Measurements from ENCODE around the gene PKIB. TPM values are rescaled to one million over a fixed set of nuclear protein-coding genes. Genes with fewer than 3 reads are reported as not detected.

Gene PKIB
- total RNA-seq, 4 donors from 2014 or later: 4.3 to 13.3 (median 10.4) TPM

DNA sequence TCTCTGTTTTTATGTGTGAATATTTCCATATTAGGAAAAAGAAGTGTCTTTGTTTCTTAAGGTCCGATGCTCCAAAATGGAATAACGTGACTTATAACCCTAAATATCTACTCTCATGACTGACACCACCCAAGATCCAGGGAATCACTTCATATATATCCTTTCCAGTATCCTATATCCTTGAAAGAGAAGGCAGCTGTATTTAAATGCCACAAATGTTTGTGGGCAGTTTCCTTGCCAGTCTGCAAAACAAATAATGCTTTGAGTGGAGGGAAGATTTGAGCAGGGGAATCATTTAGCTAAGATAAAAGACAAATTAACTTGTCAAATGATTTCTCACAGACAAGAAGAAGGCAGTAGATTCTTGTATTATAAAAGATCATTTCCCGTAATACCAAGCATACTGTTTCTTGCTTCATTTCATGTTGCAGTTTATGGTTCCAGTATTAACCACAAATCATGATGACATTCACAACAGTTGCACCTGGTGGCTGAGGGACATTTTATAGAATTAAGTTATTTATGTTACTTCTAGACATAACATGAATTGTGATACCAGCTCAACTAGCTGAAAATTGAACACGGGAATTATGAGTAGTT lies 139.3 kb downstream of the PKIB start:
- no peak for TF ChIP-seq POLR2A (IDR thresholded peaks at IDR 0.05)
- TF ChIP-seq, protein P1, sequence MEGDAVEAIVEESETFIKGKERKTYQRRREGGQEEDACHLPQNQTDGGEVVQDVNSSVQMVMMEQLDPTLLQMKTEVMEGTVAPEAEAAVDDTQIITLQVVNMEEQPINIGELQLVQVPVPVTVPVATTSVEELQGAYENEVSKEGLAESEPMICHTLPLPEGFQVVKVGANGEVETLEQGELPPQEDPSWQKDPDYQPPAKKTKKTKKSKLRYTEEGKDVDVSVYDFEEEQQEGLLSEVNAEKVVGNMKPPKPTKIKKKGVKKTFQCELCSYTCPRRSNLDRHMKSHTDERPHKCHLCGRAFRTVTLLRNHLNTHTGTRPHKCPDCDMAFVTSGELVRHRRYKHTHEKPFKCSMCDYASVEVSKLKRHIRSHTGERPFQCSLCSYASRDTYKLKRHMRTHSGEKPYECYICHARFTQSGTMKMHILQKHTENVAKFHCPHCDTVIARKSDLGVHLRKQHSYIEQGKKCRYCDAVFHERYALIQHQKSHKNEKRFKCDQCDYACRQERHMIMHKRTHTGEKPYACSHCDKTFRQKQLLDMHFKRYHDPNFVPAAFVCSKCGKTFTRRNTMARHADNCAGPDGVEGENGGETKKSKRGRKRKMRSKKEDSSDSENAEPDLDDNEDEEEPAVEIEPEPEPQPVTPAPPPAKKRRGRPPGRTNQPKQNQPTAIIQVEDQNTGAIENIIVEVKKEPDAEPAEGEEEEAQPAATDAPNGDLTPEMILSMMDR (IDR thresholded peaks at IDR 0.05): no peak
- 82 to 84% methylated on average over 4 of the region's 4 CpGs for WGBS, 2 donors
- no peak overlapping the region for H3K4me3 ChIP-seq (ENCODE audit: low read depth, poor library complexity, severe bottlenecking)
- intact Hi-C loops (cut with DNase I; ENCODE audit: low total_unique reads): loop anchor here (5.0 kb wide), 1 partner anchor 88 kb away; no protein-coding TSS in a partner anchor
- no peak for DNase-seq (ENCODE audit: low spot score in 2 of 2)

DNA sequence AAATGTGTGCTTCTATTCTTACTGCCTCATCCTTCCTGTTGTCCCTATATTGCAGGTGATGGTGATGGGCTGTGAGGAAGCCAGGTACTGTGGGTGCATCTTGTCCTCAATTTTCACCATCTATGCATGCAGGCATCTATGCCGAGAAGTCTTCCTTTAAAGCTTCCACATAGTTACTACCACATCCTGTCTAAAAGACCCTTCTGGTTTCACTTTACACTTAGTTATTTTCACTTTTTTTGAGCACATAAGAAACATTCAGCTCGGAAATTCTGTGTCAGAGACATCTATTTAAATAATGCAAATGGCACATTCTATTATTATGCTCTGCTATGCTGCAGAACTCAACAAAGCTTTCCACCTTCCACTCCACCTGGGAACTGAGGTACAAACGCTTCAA lies 141.1 kb downstream of the PKIB start:
- intact Hi-C loops (cut with DNase I; ENCODE audit: low total_unique reads): no loop called here
- no peak overlapping the region for H3K4me3 ChIP-seq (ENCODE audit: low read depth, poor library complexity, severe bottlenecking)
- WGBS, 2 donors: 66 to 73% methylated on average over 3 of the region's 3 CpGs
- no peak for DNase-seq (ENCODE audit: low spot score in 2 of 2)
- no peak for TF ChIP-seq POLR2A (IDR thresholded peaks at IDR 0.05)
- TF ChIP-seq, protein P1 (IDR thresholded peaks at IDR 0.05): no peak

DNA sequence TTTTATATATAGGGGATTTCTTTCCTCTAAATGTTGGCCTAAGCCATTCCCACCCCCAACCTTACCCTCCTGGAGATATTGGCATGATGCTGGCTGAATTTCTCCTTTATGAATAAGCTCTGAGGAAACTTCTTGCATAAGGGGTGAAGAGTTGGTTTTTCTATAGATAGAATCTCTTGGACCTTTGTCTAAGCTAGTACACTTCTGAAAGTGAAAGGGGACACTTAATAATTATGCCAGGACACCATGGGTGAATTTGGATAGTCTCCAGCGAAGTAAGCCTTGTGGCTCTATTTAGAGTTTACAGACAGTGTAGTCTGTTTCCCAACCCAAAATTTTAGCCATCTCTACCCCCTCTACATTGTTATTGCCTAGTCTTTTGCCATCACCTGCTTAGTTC lies 142.3 kb downstream of the PKIB start:
- DNase-seq (ENCODE audit: low spot score in 2 of 2): no peak
- no peak overlapping the region for H3K4me3 ChIP-seq (ENCODE audit: low read depth, poor library complexity, severe bottlenecking)
- WGBS, 2 donors: 47 to 93% methylated on average over 1 of the region's 1 CpG
- intact Hi-C loops (cut with DNase I; ENCODE audit: low total_unique reads): no loop called here
- TF ChIP-seq POLR2A (IDR thresholded peaks at IDR 0.05): no peak
- TF ChIP-seq, protein P1 (IDR thresholded peaks at IDR 0.05): no peak

DNA sequence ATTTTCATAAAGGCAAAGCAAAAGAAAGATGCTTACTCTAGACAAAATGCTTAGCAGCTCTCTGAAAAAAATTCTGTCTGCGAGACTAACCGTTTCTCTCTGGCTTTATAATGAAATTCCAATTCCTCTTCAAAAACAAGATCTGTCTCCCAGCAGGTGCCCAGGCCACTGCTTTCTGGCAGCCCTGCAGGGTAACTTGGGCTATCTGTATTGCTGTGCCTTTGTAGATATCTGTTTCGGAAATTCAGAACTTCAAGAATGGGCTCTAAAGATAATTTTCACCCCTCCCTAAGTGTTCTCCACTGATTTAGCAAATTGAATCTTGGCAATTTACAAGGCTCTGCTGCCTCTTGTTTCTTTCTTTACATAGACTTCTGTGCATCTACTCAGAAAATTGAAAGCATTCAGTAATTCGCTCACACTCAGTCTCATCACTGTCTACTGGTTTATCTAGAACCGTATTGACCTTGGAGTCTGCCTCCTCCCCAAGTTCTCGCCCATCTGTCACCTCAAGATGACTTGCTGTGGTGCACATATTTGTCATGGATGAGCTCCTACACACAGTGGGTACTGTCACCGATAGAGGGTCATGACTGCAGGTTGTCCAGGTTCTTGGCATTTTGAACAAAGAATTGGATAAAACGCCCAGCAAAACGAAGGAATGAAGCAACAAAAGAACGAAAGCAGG lies 142.9 kb downstream of the PKIB start:
- intact Hi-C loops (cut with DNase I; ENCODE audit: low total_unique reads): no loop called here
- no peak for DNase-seq (ENCODE audit: low spot score in 2 of 2)
- no peak for TF ChIP-seq POLR2A (IDR thresholded peaks at IDR 0.05)
- TF ChIP-seq, protein P1 (IDR thresholded peaks at IDR 0.05): no peak
- 83 to 85% methylated on average over 10 of the region's 10 CpGs for WGBS, 2 donors
- no peak overlapping the region for H3K4me3 ChIP-seq (ENCODE audit: low read depth, poor library complexity, severe bottlenecking)

DNA sequence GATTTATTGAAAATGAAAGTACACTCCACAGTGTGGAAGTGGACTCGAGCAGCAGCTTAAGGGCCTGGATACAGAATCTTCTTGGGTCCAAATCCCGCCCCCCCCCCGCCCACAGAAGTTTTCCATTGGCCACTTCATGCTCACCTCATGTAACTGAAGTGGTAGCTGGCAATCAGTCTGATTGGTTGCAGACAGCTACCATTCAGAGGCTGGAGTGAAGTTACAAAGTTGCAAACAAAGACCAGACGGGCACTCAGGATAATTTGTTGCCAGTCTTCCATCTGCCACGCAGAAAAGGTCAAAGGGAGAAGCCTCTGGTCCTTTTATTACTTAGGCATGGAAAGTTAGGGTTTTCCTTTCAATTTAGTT lies 143.5 kb downstream of the PKIB start:
- H3K4me3 ChIP-seq (ENCODE audit: low read depth, poor library complexity, severe bottlenecking): no peak overlapping the region
- no peak for TF ChIP-seq POLR2A (IDR thresholded peaks at IDR 0.05)
- TF ChIP-seq, protein P1 (IDR thresholded peaks at IDR 0.05): no peak
- intact Hi-C loops (cut with DNase I; ENCODE audit: low total_unique reads): no loop called here
- 59 to 71% methylated on average over 5 of the region's 5 CpGs for WGBS, 2 donors
- no peak for DNase-seq (ENCODE audit: low spot score in 2 of 2)

Data from lower leg skin (tissue), 4 donors.